ENCODE results near the gene LEFTY2. TPM values are rescaled to one million over a fixed set of nuclear protein-coding genes. Genes with fewer than 3 reads are reported as not detected.
A peak's percentile ranks its signal among the peaks of the same experiment; 100 is the strongest.

The LEFTY2 gene
- total and polyA plus RNA-seq, 9 of the 15 experiments (the other 6 are each of a cell fraction or from before 2014, with no cell fraction given) = 0.04 to 0.14 TPM; not detected in 7

DNA sequence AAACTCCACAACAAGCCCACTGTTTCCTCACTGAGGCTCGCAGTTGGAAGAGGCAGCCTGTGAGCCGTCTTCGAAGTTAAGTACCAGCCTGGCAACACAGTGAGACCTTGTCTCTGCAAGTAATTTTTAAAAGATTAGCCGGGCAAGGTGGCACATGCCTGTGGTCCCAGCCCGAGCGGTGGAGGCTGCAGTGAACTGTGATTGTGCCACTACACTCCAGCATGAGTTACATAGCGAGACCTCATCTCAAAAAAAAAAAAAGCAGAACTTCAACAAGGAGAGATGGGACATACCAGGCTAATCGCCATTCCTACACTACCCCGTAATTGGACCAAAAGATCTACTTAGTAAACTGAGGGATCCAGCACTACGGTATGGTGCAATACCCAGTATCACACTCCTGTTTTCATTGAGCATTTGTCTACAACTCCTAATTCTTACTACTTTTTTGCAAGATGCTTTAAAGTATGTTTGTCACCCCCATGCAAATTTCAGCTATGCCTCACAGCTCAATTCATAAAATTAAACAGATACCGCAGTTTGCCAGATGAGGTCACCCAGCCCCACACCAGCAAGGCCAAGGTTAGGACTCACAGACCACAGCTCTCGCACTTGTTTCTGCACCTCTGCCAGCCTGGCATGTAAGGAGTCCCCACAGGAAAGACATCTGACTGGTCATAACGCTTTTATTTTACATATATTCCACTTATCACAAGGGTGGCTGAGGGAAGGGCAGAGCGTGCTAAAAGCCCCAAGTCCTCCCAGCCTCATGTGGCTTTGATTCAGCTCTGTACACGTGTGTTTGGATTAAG lies 37.1 kb upstream of the LEFTY2 start:
- in situ Hi-C loops (cut with MboI) = no loop called here
- 88% methylated on average over 15 of the region's 15 CpGs for WGBS (ENCODE audit: insufficient coverage, low coverage, missing lambda C conversion rate)
- TF ChIP-seq RAD21 (CRISPR knock-in tag; conservative IDR thresholded peaks at IDR 0.05 in 1 of 2, IDR thresholded peaks at IDR 0.05 in 1 of 2) (peak in 1 of 2 experiments; percentile 39; a peak in 2 of 4 replicates), POLR2AphosphoS5 (IDR thresholded peaks at IDR 0.05; ENCODE audit: control insufficient read depth, insufficient read depth, low read depth, low read length) (peak; percentile 27; the same call in 1 of the 2 replicates), TRIM24 (IDR thresholded peaks at IDR 0.05) (no peak), KLF10 (CRISPR knock-in tag; IDR thresholded peaks at IDR 0.05) (no peak), ZNF217 (CRISPR knock-in tag; IDR thresholded peaks at IDR 0.05) (no peak), POLR2A (conservative IDR thresholded peaks at IDR 0.05) (0 out of 2 replicates have a peak, but pooled peaks have one; percentile 15)
- TF ChIP-seq, protein P1, sequence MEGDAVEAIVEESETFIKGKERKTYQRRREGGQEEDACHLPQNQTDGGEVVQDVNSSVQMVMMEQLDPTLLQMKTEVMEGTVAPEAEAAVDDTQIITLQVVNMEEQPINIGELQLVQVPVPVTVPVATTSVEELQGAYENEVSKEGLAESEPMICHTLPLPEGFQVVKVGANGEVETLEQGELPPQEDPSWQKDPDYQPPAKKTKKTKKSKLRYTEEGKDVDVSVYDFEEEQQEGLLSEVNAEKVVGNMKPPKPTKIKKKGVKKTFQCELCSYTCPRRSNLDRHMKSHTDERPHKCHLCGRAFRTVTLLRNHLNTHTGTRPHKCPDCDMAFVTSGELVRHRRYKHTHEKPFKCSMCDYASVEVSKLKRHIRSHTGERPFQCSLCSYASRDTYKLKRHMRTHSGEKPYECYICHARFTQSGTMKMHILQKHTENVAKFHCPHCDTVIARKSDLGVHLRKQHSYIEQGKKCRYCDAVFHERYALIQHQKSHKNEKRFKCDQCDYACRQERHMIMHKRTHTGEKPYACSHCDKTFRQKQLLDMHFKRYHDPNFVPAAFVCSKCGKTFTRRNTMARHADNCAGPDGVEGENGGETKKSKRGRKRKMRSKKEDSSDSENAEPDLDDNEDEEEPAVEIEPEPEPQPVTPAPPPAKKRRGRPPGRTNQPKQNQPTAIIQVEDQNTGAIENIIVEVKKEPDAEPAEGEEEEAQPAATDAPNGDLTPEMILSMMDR (IDR thresholded peaks at IDR 0.05 in 2 of 3, conservative IDR thresholded peaks at IDR 0.05 in 1 of 3; ENCODE audit: insufficient read depth in 2 of 3, low read depth in 1 of 3, low read length in 3 of 3) = peak in 2 of 3 experiments; percentile 25 to 33; a peak in 1 of 6 replicates
- TF ChIP-seq, protein P2, sequence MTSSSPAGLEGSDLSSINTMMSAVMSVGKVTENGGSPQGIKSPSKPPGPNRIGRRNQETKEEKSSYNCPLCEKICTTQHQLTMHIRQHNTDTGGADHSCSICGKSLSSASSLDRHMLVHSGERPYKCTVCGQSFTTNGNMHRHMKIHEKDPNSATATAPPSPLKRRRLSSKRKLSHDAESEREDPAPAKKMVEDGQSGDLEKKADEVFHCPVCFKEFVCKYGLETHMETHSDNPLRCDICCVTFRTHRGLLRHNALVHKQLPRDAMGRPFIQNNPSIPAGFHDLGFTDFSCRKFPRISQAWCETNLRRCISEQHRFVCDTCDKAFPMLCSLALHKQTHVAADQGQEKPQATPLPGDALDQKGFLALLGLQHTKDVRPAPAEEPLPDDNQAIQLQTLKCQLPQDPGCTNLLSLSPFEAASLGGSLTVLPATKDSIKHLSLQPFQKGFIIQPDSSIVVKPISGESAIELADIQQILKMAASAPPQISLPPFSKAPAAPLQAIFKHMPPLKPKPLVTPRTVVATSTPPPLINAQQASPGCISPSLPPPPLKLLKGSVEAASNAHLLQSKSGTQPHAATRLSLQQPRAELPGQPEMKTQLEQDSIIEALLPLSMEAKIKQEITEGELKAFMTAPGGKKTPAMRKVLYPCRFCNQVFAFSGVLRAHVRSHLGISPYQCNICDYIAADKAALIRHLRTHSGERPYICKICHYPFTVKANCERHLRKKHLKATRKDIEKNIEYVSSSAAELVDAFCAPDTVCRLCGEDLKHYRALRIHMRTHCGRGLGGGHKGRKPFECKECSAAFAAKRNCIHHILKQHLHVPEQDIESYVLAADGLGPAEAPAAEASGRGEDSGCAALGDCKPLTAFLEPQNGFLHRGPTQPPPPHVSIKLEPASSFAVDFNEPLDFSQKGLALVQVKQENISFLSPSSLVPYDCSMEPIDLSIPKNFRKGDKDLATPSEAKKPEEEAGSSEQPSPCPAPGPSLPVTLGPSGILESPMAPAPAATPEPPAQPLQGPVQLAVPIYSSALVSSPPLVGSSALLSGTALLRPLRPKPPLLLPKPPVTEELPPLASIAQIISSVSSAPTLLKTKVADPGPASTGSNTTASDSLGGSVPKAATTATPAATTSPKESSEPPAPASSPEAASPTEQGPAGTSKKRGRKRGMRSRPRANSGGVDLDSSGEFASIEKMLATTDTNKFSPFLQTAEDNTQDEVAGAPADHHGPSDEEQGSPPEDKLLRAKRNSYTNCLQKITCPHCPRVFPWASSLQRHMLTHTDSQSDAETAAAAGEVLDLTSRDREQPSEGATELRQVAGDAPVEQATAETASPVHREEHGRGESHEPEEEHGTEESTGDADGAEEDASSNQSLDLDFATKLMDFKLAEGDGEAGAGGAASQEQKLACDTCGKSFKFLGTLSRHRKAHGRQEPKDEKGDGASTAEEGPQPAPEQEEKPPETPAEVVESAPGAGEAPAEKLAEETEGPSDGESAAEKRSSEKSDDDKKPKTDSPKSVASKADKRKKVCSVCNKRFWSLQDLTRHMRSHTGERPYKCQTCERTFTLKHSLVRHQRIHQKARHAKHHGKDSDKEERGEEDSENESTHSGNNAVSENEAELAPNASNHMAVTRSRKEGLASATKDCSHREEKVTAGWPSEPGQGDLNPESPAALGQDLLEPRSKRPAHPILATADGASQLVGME (CRISPR knock-in tag; IDR thresholded peaks at IDR 0.05) = no peak
- TF ChIP-seq, protein P3, sequence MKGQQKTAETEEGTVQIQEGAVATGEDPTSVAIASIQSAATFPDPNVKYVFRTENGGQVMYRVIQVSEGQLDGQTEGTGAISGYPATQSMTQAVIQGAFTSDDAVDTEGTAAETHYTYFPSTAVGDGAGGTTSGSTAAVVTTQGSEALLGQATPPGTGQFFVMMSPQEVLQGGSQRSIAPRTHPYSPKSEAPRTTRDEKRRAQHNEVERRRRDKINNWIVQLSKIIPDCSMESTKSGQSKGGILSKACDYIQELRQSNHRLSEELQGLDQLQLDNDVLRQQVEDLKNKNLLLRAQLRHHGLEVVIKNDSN (CRISPR knock-in tag; IDR thresholded peaks at IDR 0.05) = 0 out of 2 replicates have a peak, but pooled peaks have one; percentile 17
- H3K36me3 ChIP-seq (ENCODE audit: control insufficient read depth, insufficient read depth, low read length) = peaks cover 54% of the 10 kb centered on the region
- peaks cover 1 to 7% of the 10 kb centered on the region in 2 experiments; a peak in 4 of 5 replicates for H3K4me1 ChIP-seq (replicated peaks in 1 of 2; ENCODE audit: control insufficient read depth in 2 of 2, insufficient read depth in 2 of 2, low read length in 2 of 2)
- intact Hi-C loops (cut with micrococcal nuclease) = loop anchor here (5.0 to 10.0 kb wide), 5 partner anchors 133 to 426 kb away; partner anchors contain the start of gene ENAH
- no peaks in the 10 kb centered on the region for H4K20me1 ChIP-seq (replicated peaks; ENCODE audit: control insufficient read depth, insufficient read depth, low read length)
- no peak for FAIRE-seq
- no peaks in the 10 kb centered on the region for H3K27me3 ChIP-seq (ENCODE audit: control insufficient read depth in 2 of 2, insufficient read depth in 2 of 2, low read length in 2 of 2)
- H3K9me1 ChIP-seq (ENCODE audit: control insufficient read depth, insufficient read depth, low read length) = no peaks in the 10 kb centered on the region
- H3K79me2 ChIP-seq (ENCODE audit: control insufficient read depth, insufficient read depth, low read length) = 0 out of 3 replicates have a peak, but pooled peaks cover 3% of the 10 kb centered on the region
- peak; percentile 19 for ATAC-seq
- BruUV-seq (replicated peaks) = no TSS peak
- POLR2A ChIA-PET = interaction anchor here (0.7 to 1.3 kb wide), 9 partner anchors 15 to 1302 kb away, joined by 3 to 9 read pairs (median 3); partner anchors contain the start of gene H3-3A
- no peak overlapping the region for H2AFZ ChIP-seq (ENCODE audit: low read depth, low read length)
- H3K9me3 ChIP-seq (replicated peaks; ENCODE audit: control insufficient read depth, insufficient read depth, low read depth, low read length) = peaks cover 16% of the 10 kb centered on the region
- no peak overlapping the region for H3K9ac ChIP-seq (ENCODE audit: insufficient read depth in 1 of 2, low read depth in 2 of 2, low read length in 2 of 2)
- H3K4me3 ChIP-seq = no peak overlapping the region
- H3K4me2 ChIP-seq (ENCODE audit: insufficient read depth, low read length) = no peak overlapping the region
- H3K27ac ChIP-seq (ENCODE audit: extremely low read depth, low read depth, low read length) = no peak overlapping the region
- DNase-seq (ENCODE audit: extremely low read depth in 1 of 4, low spot score in 3 of 4) = peak in 1 of 4 experiments; percentile 35
- CTCF ChIA-PET (ENCODE audit: low intra/inter-chr PET ratio) = interaction anchor here (0.7 to 6.7 kb wide), 3 partner anchors 86 to 503 kb away, joined by 3 to 133 read pairs (median 4); no protein-coding TSS in a partner anchor
